Smooth muscle cell of trachea (primary cell): ENCODE measurements around the gene F11R. TPM values are rescaled to one million over a fixed set of nuclear protein-coding genes. Genes with fewer than 3 reads are reported as not detected.

Experiments
- total RNA-seq: library from RNA; depleted of rRNA; stranded (reverse); fragments of >200 nt; gene quantifications from 2 replicates; pipeline ENCODE4 v1.2.1, GENCODE V29; 2014

Gene F11R
- 5.1 and 8.9 TPM in 2 replicates for total RNA-seq

DNA sequence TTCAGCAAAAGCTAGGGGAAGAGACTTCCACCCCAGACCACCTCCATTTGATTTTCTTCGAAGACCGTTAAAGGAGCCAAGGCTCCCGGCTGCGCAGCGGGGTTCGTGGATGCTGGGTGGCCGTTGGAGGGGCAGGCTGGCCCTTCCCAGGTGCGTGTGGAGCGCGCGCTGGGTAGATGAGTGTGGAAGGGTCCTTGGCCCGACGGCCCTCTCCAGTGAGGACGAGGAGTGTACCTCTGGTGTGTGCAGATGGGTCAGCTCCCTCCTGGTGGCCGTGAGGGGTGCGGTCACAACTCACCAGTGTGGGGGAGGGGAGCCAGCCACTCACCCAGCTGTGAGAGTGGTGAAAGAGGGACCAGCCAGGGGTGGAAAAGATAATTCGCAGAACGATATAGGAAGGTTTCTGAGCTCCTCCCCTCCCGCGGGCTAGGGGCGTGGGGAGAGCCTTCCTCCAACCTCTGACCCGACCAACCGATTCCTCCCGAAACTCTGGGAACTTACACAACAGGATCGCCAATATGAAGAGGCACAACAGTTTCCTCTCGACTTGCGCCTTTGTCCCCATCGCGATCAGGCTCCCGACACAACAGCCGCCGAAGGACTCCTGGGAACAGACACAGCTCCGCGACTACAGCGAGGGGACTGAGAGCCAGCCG is at the start of gene F11R:
Gene F11R (minus strand): TSS at position 644 of the 656 bp plus-strand sequence. CDS start 79 bp downstream, at position 565.

DNA sequence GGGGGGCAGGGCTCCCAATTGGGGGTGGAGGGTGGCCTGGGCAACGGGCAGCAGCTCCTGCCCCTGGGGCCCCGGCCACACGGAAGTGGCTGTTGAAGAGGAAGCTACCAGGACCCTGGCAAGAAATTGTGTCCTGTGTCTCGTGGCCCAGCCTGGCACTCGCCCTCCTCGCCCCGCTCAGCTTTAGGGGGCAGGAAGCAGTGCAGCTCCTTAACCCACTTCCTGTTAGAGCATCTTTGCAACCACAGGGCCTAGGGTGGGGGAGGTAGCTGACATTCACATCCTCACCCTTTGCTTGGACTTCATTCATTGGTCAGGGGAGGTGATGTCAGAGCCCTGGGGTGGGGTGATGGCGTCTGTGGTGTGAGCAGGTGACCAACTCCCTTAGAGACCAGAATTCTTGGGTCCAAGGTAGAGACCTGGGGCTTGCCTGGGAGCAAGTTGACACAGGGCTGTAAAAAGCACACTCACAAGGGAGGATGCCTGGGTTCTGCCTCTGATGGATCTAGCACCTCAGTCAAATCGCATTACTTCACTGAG is 48.8 kb upstream of the F11R start, which contains the start of gene ARHGAP30:
Gene ARHGAP30 (minus strand): TSS at position 161 of the 540 bp plus-strand sequence. CDS start 267 bp downstream, outside the sequence.

GRCh38 chr1:161045736-161046604 is 25.0 kb upstream of the F11R start, which contains the start of gene USF1:
USF1 (minus strand) TSS chr1:161045977; CDS start chr1:161043275, 2,702 bp downstream.

GRCh38 chr1:161038523-161039153 is 17.7 kb upstream of the F11R start, which contains the start of gene TSTD1:
TSTD1 (minus strand) TSS chr1:161038964; CDS start chr1:161038889, 75 bp downstream.

GRCh38 chr1:160954158-160955104 is 66.5 kb downstream of the F11R start, which contains the start of gene ITLN2:
ITLN2 (minus strand) TSS chr1:160954809; CDS start chr1:160954741, 68 bp downstream.

Other genes starting within 250 kb of the F11R start
- not detected in 2 replicates for gene LY9, start 225.0 kb downstream of the F11R start, total RNA-seq
- not detected in 2 replicates for gene CD244, start 158.3 kb downstream of the F11R start, total RNA-seq
- gene ITLN1, start 136.0 kb downstream of the F11R start, total RNA-seq = not detected in 2 replicates
- not detected in 2 replicates for gene ITLN2, start 66.3 kb downstream of the F11R start, total RNA-seq
- 10.6 and 34.8 TPM in 2 replicates for gene TSTD1, start 17.8 kb upstream of the F11R start, total RNA-seq
- 72.8 and 75.5 TPM in 2 replicates for gene USF1, start 24.8 kb upstream of the F11R start, total RNA-seq
- gene ARHGAP30, start 48.7 kb upstream of the F11R start, total RNA-seq = not detected in 2 replicates
- gene NECTIN4, start 68.4 kb upstream of the F11R start, total RNA-seq = under 0.01 and 0.17 TPM in 2 replicates
- gene KLHDC9, start 77.2 kb upstream of the F11R start, total RNA-seq = 1.9 and 4.5 TPM in 2 replicates
- 17.0 and 36.5 TPM in 2 replicates for gene PFDN2, start 96.9 kb upstream of the F11R start, total RNA-seq
- 21.4 and 40.4 TPM in 2 replicates for gene NIT1, start 97.0 kb upstream of the F11R start, total RNA-seq
- 29.4 and 35.9 TPM in 2 replicates for gene DEDD, start 111.5 kb upstream of the F11R start, total RNA-seq
- 85.7 and 91.3 TPM in 2 replicates for gene UFC1, start 132.8 kb upstream of the F11R start, total RNA-seq
- gene USP21, start 138.3 kb upstream of the F11R start, total RNA-seq = 10.9 and 12.6 TPM in 2 replicates
- gene PPOX, start 145.3 kb upstream of the F11R start, total RNA-seq = 7.8 and 14.3 TPM in 2 replicates
- gene B4GALT3, start 156.4 kb upstream of the F11R start, total RNA-seq = 13.8 and 18.0 TPM in 2 replicates
- 2.3 and 3.1 TPM in 2 replicates for gene ADAMTS4, start 177.9 kb upstream of the F11R start, total RNA-seq
- 180 and 202 TPM in 2 replicates for gene NDUFS2, start 181.2 kb upstream of the F11R start, total RNA-seq
- gene FCER1G, start 194.1 kb upstream of the F11R start, total RNA-seq = 0.58 TPM in 1 of 2 replicates, not detected in the other
- not detected in 2 replicates for gene APOA2, start 202.5 kb upstream of the F11R start, total RNA-seq
- gene TOMM40L, start 204.9 kb upstream of the F11R start, total RNA-seq = 10.5 and 13.6 TPM in 2 replicates
- not detected in 2 replicates for gene NR1I3, start 217.1 kb upstream of the F11R start, total RNA-seq
- not detected in 2 replicates for gene PCP4L1, start 237.6 kb upstream of the F11R start, total RNA-seq